GM04504 (cell line): ENCODE data around the gene C22orf39.
"Not testable (repeated sequence)": the region's sequence is repeated elsewhere in the genome, so short reads cannot be mapped to it uniquely, and the experiment has no call there.

Experiments
- DNase-seq: peaks from one replicate; pipeline ENCODE4 v3.0.0-alpha.2; 2012; ENCODE audit warnings: low read depth

C22orf39 gene

DNA sequence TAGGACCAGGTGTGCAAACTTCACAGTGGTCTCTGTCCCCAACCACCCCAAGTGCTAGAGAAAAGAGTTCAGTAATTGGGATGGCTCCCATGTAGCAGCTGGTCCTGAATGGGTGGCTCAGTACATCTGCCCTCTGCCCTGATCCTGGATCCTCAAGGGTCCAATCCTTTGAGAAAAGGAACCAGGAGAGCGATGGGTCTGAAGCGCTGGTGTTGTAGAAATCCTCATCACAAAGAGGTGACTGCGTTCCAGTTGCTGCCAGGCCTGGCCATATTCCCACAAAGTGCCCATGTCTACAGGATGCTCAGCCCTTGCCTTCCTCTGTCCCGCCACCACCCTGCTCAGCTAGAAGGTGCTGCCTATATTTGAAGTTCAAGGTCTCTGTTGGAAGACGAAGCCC is 6.2 kb upstream of the C22orf39 start:
- no peak for DNase-seq

DNA sequence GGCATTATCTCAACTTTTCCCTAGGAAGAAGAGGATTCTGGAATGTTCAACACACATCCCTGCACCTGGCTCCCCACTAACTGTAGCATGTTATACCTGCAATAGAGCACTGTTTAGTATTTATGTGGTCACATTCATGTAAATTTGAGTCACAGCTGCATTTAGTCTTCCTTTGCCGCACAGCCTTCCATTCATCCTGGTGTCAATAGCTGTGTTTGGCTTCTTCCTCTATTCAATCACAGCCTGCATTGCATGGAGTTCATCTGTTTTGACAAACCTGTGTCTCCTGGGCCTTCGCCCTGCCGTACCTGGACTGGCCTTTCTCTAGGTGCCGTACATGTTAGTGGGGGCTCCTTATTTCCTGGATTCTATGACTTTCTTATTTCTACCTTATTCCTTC is 4.1 kb upstream of the C22orf39 start:
- no peak for DNase-seq

DNA sequence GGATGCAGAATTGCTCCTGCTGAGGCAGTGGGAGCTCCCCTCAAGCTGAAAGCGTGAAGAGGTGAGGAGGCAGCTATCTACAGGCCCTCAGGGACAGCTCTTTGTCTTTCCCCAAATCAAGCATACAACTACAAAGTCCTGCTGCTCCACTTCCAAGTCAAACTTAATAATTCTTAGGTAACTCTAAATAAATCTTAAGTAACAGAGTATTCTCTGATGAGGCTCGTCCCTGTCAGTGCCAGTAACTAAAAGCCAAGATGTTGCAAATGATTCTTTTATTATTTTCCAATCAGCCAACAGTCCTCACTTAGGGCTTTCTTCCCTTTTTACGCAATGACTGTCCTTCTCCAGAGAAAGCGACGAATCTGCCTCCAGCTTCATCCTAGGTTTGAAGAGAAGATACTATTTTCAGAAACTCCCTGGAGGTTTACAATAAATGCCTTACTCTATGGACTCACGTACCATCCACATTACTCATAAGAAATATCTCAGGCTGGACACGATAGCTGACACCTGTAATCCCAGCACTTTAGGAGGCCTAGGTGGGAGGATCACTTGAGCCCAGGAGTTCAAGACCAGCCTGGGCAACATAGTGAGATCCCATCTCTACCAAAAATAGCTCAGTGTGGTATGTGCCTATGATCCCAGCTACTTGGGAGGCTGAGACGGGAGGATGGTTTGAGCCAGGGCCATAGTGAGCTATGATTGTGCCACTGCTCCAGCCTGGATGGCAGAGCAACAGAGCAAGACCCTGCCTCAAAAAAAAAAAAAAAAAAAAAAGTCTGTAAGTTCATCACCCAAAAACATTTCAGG is 3.1 kb upstream of the C22orf39 start:
- no peak for DNase-seq

DNA sequence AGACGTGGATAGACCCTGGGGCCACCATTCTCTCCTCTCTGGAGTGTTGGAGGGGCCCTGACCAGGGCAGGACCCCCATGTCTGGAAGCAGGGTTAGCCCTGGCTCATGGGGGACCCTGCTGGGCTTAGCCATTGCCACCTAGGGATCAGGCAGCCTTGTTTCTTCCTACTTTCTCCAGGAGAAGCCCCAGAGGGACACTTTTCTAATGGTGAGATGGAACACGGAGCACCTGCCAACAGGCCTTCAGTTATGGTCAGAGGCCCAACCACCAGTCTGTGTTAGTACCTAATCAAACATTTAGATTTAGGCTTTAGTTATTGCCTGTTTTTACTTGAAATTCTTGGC is 1.9 kb upstream of the C22orf39 start:
- DNase-seq, result no peak

DNA sequence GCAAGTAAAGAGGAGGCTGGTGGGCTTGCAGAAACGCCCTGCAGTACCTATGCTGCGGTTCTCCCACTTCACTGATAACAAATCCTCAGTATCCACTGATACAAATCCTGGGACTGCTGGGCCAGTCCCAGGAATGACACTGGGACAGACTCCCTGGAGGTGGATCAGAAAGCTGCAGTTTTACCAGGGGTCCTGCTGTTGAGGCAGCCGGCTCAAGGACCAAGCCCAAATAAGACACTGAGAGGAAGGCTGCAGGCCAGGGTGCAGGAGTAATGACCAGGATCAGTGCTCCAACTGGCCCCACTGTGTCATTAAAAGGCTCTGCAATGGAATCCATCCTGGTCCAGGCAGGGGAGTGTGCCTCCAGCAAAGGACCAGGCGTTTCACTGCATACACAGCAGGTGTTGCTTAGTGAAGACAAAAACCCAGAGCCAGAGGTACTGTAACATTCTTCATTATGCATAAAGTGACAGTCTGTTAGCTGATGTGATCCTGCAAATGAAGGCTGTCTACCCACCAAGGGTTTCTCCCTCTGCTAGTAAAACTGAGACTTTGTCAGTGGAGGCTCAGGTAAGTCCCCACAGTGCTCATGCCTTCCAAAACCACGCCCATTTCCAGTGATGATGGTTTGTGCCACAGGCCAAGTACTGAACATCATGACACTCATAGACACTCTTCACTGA is 1.4 kb upstream of the C22orf39 start:
- no peak for DNase-seq

DNA sequence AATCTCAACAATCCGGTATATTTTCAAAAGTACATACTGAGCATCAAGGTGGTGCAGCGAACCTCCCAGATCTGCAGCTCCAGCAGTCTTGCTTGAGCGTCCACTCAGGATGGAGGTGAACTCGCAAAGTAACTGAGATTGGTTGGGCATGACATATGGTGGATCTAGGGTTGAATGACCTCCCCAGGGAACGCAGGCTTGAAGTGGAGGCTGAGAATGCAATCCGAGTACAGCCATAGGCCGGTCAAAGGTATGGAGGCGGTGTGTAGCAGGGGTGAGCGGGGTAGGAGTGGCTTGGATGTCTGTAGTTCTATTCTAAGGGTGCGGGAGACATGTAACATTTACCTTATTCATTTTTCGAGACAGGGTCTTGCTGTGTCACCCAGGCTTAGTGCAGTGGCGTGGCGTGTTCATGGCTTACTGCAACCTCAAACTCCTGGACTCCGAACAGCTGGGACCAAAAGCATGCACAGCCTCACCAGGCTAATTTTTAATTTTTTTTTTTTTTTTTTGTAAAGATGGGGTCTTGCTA is 631 bp upstream of the C22orf39 start:
- no peak for DNase-seq

DNA sequence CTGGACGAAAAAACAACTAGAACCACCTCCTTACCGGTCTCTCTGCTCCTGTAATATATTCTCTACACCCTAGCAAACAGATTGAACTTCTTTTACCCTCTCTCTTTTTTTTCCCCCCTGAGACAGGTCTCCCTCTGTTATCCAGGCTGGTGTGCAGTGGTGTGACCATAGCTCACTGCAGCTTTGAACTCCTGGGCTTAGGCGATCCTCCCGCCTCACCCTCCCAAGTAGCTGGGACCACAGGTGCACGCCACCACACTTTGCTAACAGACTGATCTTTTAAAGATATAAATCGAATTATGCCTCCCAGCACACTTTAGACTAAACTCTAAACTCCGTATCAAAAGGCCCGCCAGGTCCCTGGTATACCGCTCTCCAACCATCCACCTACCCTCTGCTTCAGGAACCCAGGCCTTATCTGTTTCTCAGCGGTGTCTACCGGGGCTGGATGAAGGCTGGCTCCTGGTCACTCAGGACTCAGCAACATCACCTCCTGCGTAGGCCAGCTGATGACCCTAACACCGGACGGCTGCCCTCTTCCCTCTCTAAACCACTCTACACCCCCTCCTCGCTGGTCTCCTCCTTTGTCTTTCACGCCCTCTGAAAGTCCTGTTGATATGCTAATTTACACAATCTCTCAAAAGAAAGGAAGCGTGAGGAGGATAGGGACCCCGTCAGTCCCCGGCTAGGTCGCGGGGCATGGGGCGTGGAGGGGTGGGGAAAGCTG is 745 bp downstream of the C22orf39 start:
- no peak for DNase-seq

DNA sequence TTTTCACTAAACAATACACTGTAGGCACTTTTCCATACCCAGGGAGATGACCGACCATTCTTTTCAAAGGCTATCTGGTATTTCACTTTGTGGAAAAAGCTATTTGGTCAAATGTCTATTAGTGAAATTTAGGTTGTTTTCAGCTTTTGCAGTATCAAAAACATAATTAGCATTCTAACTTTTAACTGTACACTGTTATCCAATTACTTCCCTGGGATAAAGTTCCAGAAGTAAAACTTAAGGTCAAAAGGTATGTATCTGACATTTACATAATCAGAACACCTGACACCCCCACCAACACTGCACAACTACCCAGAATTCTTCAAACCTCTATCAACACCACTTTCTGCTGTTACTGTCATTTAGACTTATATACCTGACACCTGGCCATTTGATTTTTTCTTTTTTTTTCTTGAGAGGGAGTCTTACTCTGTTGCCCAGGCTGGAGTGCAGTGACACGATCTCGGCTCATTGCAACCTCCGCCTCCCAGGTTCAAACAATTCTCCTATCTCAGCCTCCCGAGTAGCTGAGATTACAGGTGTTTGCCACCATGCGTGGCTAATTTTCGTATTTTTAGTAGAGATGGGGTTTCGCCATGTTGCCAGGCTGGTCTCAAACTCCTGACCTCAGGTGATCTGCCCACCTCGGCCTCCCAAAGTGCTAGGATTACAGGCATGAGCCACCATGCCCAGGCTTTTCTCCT is 2.1 kb downstream of the C22orf39 start:
- DNase-seq, result not testable (repeated sequence)

DNA sequence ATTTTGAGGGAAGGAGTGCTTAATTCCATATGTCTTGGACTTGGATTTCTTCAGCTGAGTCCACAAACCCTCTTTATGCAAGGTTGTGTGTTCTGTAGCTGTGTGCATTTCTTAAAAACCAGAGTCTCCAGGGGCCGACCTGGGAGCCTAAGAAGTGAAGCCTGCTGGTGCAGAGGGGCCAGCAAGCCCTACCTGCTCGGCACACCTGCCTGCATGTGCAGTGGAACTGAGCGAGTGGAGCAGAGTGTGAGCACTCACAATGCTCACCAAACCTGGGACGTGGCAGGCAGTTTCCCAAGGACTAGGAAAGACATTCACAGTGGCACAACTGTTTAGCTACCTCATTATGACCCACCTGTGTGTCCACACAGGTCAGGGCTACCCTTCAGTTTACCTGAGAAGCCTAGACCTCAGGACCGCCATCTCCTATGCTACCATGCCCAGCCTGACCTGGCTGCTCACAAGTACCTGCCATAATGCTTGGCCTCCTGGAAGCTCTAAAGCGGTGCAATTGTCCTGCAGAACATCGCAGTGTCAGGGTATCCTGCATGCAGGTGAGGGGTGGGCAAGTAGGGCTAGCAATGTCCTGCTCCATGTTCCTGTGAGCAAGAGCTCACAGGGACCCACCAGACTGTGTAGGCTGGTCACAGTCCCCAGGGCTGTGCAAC is 3.8 kb downstream of the C22orf39 start:
- no peak for DNase-seq

DNA sequence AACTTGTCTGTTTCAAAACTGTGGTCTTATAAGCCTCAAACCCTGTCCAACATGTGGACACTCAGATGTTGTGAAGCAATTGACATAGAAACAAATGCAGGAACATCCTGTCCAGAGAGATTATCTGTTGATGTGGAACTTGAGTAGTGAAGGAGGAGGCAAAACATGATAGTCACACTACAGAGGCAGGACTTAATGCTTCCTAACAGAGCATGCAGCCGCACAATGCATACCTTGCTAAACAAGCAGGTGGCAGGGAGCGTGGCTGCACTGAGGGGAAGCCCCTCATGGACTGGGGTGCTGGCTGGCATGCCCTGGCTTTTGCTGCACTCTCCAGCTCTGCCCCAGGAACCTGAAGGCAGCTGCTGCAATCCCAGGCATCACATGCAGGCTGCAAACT is 5.3 kb downstream of the C22orf39 start:
- DNase-seq, result no peak

DNA sequence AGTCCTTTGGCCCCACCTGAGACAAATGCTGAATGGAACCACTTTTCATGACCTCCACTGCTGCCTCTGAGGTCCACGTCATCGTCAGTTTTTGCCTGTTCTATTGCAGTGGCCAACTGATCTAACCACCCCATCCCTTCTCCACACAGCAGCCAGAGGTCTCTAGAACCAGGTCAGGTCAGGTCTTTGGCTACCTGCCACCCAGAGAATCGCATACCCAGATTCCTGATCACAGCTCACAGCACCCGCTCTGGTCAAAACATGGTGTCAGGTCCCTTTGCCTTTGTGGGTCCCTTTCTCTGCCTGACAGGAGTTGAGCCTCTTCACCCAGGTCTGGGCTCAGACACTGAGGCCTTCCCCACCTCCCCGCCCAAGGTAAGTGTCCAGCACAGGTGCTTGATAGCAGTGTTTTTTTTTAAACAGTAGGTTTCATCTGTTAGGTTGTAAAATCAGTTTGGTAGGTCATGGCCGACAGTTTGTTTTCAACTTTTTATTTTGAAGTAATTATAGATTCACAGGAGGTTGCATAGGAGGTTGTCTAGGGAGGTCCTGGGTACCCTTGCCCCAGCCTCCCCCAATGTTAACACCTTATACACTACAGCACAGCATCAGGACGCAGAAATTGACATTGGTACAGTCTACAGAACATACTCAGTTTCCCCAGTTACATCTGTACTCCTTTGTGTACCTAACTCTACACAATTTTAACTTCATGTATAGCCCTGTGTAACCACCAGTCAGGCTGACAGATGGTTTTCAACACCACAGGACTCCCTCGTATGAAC is 6.9 kb downstream of the C22orf39 start:
- no peak for DNase-seq

DNA sequence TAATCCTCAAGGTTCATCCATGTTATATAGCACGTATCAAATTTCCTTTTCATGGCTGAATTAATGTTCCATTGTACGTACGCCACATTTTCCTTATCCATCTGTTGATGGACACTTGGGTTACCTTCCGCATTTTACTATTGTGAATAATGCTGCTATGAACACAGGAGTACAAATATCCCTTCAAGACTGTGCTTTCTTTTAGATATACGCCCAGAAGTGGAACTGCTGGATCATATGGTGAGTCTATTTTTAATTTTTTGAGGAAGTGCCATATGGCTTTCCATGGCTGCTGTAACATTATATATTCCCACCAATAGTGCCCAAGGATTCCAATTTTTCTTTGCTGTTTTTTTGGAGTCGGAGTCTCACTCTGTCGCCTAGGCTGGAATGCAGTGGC is 9.2 kb downstream of the C22orf39 start:
- no peak for DNase-seq

DNA sequence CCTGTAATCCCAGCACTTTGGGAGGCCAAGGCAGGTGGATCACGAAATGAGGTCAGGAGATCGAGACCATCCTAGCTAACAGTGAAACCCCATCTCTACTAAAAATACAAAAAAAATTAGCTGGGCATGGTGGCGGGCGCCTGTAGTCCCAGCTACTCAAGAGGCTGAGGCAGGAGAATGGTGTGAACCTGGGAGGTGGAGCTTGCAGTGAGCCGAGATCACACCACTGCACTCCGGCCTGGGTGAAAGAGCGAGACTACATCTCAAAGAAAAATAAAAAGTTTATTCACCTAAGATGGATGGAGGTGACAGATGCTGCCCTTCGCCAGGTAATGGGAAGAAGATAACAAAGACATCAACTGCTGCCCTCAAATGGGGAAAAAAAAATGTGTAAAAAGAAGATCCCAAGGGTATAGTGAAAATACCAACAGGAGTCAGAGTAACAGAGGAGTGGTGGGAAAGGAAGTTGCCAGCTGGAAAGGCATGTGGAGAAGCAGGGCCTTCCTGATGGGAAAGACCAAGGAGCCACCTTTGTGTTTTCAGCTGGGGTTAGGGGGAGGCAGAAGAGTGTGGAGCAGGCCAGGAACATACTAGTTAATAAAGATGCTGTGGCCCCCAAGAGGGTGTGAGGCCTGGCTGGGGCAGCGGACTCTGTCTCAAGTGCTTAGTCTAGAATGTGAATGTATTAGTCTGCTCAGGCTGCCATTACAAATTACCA is 10.9 kb downstream of the C22orf39 start:
- DNase-seq, result not testable (repeated sequence)

DNA sequence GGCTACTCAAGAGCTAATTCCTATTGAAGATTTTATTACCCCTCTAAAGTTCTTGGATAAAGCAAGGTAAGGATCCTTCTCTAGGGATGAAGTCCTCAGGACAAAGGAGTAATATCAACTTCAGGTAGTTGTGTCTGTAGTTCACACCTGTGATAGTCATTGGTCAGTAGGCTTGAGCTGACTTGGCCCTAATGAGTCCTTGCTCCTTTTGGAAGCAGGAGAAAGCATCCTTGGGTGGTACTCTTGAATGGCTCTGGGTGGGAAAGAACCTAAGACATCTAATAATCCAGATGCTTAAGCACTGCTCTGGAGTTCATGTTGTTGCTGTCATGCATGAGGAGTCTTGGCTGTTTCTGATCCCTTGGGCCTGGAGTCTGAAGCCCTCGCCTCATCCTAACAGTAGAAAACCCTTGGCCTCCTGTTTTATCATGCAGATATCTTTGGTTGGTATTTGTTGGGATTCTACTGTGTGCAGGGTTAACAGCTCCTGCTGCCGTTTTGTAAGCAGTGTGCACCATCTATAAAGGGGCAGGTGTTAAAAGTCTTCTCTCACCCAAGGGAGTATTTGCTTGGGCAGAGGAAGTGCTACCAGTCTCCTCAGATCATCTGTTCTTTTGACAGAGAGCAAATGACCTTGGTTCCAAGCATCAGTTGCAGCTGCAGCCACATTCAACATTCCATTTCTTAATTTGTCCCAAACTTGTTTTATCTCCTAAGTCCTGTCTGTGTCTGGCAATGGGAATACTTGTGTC is 12.5 kb downstream of the C22orf39 start:
- no peak for DNase-seq

DNA sequence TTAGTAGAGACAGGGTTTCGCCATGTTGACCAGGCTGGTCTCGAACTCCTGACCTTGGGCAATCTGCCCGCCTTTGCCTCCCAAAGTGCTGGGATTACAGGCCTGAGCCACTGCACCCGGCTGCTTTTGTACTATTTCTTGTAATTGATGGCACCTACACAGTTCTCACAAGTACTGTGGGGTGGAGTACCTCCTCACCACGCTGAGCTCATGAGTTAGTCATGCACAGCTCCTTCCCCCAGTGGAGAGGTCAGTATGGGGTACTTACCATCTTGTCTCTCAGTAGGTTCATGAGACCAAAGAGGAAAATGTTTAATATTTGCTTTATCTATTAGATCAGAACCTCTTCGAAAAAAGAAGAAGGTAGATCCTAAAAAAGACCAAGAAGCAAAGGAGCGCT is 13.1 kb downstream of the C22orf39 start:
- no peak for DNase-seq

DNA sequence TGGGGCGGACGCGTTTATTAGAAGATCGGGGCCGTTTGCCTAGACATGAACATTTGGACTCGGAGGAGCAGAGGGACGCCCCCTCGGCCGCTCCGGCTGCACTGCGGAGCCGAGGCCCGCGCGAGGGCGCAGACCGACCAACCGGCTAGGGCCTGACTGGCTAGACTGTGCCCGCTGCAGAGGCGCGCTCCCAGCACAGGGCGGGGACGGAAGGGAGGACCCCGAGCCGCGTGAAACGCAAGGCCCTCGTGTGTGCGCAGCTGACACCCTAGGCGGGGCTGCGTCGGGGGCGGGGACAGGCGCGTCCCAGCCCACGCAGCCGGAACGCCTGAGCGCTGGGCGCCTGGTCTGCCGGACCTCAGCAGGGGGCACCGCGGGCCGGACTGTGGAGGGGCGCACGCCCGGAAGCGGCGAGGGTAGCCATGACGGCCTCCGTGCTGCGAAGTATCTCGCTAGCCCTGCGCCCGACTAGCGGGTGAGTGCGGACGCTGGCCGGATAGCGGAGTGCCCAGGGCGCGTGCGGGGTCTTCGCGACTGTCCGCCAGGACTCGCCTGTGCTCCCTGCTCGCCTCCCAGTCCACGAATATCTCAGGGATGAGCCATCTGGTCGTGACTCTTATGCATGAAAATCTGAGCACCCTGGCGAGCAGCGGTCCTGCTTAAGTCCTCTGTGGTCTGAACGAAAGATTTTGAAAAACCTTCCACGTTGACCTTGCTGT is 15.2 kb downstream of the C22orf39 start, which contains the start of gene MRPL40:
MRPL40 (plus strand) TSS at position 413 of the 719 bp plus-strand sequence; CDS start at position 423, 10 bp downstream.
- peak; percentile 83 for DNase-seq

DNA sequence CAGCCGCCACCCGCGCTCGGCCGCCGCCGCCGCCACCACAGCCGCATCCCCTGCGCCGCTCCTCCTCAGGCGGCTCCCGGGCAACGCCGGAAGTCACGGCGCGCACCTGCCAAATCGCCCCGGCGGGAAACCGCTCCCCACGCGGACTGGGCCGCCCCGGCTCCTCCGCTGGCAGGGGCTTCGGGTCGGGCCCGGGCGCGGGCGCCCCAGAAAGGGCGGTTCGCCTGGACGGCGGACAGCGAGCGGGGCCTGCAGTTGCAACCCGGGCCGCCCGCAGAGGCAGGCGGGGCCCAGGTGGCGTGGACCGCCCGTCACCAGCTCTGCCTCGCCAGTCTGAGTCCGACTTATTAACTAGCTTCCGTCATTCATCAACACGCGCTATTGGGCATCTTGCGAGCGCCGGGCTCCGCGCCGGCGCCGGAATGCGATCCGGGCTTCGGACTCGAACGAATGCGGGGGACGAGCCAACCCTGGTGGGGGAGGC is 15.8 kb downstream of the C22orf39 start, which contains the start of gene HIRA:
HIRA (minus strand) TSS at position 85 of the 484 bp plus-strand sequence. CDS start 257 bp downstream, outside the sequence.
- DNase-seq, result peak; percentile 39

DNA sequence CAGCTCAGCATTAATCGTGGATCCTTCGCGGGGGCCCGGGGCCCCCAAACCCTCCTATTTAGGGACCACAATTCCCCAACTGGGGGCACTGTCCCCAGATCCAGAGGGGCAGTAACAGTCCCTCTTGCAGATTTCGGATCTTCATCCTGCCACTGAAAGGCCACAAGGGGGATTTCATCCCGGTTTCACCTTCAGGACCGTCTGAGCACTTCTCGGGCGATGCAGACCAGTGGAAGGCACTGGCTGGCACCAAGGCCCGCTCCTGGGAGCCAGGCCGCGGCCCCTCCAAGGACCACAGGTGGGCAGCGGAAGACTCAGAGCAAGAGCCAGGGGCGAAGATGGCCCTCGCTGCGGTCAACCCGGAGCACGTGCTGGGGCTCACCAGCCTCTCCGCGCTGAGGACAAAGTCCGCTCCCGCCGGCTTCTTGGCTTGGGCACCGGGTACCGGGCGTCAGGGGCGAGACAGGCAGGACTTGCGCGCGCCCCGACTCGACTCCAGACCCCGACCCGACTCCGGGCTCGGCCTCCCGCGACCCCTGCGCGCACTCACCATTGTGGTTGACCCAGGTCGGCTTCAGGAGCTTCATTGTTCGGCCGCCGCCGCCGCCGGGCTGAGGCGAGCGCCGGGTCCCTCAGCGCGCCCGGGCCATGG is 16.5 kb downstream of the C22orf39 start:
- DNase-seq, result no peak
